ENCODE data around the gene JPH2.

DNA sequence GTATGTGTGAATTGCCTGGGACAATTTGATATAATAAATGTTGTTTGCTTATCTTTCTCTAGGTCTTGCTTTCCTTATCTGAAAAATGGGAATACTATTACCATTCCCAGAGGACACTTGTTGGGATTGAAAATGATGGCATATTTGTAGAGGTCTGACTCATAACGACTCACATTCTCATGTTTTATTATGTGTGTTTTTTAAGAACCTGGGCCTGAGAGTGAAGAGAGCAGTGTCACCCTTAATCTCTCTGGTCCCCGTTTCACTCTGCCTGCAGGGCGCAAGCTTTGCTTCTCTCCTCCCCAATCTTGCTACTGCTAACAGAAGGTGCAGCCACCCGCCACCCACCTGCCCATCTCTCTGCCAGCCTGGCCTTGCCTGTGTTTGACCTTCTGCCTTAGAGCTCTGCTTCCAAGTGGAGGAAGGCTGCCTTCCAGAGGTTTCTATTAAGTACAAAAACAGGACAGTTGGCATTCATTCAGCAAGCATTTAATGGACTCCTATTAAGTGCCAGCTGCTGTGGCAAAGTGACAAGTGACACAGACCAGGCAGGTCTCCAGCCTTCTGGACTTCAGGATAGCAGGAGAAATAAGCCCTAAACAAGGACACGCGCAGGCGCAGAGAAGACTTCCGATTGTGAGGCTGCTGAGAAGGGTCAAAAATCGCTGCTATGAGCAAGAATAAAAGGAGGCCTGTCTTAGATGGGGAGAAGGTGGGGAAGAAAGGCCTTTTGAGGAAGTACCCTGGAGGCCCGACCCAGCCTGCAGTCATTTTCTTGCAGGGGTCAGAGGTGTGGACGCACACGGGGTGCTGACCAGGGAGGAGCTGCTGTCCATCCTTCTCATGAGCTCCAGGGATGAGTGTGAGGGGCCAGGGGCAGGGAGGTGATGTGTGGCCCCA is 112.5 kb downstream of the JPH2 start:
- no peak for TF ChIP-seq EZH2 (IDR thresholded peaks at IDR 0.05)
- TF ChIP-seq ZFX (IDR thresholded peaks at IDR 0.05), result no peak
- TF ChIP-seq, protein P1, sequence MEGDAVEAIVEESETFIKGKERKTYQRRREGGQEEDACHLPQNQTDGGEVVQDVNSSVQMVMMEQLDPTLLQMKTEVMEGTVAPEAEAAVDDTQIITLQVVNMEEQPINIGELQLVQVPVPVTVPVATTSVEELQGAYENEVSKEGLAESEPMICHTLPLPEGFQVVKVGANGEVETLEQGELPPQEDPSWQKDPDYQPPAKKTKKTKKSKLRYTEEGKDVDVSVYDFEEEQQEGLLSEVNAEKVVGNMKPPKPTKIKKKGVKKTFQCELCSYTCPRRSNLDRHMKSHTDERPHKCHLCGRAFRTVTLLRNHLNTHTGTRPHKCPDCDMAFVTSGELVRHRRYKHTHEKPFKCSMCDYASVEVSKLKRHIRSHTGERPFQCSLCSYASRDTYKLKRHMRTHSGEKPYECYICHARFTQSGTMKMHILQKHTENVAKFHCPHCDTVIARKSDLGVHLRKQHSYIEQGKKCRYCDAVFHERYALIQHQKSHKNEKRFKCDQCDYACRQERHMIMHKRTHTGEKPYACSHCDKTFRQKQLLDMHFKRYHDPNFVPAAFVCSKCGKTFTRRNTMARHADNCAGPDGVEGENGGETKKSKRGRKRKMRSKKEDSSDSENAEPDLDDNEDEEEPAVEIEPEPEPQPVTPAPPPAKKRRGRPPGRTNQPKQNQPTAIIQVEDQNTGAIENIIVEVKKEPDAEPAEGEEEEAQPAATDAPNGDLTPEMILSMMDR (IDR thresholded peaks at IDR 0.05 in 2 of 3, conservative IDR thresholded peaks at IDR 0.05 in 1 of 3; ENCODE audit: borderline replicate concordance in 1 of 3, insufficient read depth in 1 of 3, low read depth in 2 of 3, low read length in 2 of 3), result no peak
- no peak for TF ChIP-seq POLR2A (IDR thresholded peaks at IDR 0.05; ENCODE audit: borderline replicate concordance, extremely low read depth, insufficient read depth, insufficient read length)
- TF ChIP-seq CBX3 (IDR thresholded peaks at IDR 0.05; ENCODE audit: low read depth), result no peak
